PC-3 (cell line): ENCODE measurements around the gene TFEC. TPM values are rescaled to one million over a fixed set of nuclear protein-coding genes. Genes with fewer than 3 reads are reported as not detected.

Experiments
- ATAC-seq: fragments of 200-7000 bp; cut with Tn5 transposase; 2 replicates; pipeline ENCODE4 v1.9.1; 2020; ENCODE audit warnings: mild to moderate bottlenecking, moderate library complexity
- BruUV-seq: library from RNA; stranded (reverse); fragments of 400-500 nt; replicated peaks from 2 replicates; lab custom pipeline; 2021; lab: Mats Ljungman, UMichigan
- CTCF ChIA-PET: fragments of 300-600 bp; sonication (Branson Sonifier 250); formaldehyde crosslinking; loops from one replicate; lab custom pipeline; 2022; ENCODE audit warnings: antibody characterized with exemption; lab: Charles Lee
- POLR2A ChIA-PET: fragments of 300-600 bp; sonication (Branson Sonifier 250); formaldehyde crosslinking; loops from one replicate; lab custom pipeline; 2022; ENCODE audit warnings: antibody characterized with exemption; ENCODE audit not compliant: unreplicated experiment; lab: Charles Lee
- DNase-seq: peaks from one replicate; pipeline ENCODE4 v3.0.0-alpha.2; 2015
- H2AFZ ChIP-seq: fragments of 300-600 bp; sonication (generic); 2 replicates; pipeline ENCODE4 v1.6.0; 2016; ENCODE audit warnings: antibody characterized with exemption, low read length
- H3F3A ChIP-seq: fragments of 300-600 bp; sonication (generic); one replicate; pipeline ENCODE4 v1.6.0; 2017; ENCODE audit warnings: antibody characterized with exemption, low read length, control low read depth, mild to moderate bottlenecking; ENCODE audit not compliant: unreplicated experiment
- H3K27ac ChIP-seq: fragments of 300-600 bp; sonication (generic); 2 replicates; pipeline ENCODE4 v1.5.1; 2016; ENCODE audit warnings: mild to moderate bottlenecking, low read length
- H3K27me3 ChIP-seq: fragments of 300-600 bp; sonication (generic); 2 replicates; pipeline ENCODE4 v1.6.1; 2016; ENCODE audit warnings: low read length, mixed read lengths
- H3K36me3 ChIP-seq: fragments of 300-600 bp; sonication (generic); 2 replicates; pipeline ENCODE4 v1.6.1; 2016; ENCODE audit warnings: low read depth, mixed run types, low read length, mixed read lengths
- H3K4me1 ChIP-seq: fragments of 300-600 bp; sonication (generic); 2 replicates; pipeline ENCODE4 v1.5.1; 2016; ENCODE audit warnings: low read length; ENCODE audit not compliant: insufficient read depth
- H3K4me2 ChIP-seq: fragments of 300-600 bp; sonication (generic); 2 replicates; pipeline ENCODE4 v1.6.0; 2016; ENCODE audit warnings: low read length
- H3K4me3 ChIP-seq: fragments of 300-600 bp; sonication (generic); 2 replicates; pipeline ENCODE4 v1.5.1; 2016; ENCODE audit warnings: mild to moderate bottlenecking, low read length, mixed read lengths
- H3K79me2 ChIP-seq: fragments of 300-600 bp; sonication (generic); 2 replicates; pipeline ENCODE4 v1.6.1; 2017; ENCODE audit warnings: low read length, mixed read lengths
- H3K9ac ChIP-seq: fragments of 300-600 bp; sonication (generic); 2 replicates; pipeline ENCODE4 v1.6.0; 2016; ENCODE audit warnings: mild to moderate bottlenecking, low read length
- H3K9me2 ChIP-seq: fragments of 300-600 bp; sonication (generic); replicated peaks from 2 replicates; pipeline ENCODE4 v1.6.1; 2016; ENCODE audit warnings: mixed run types, low read length, mixed read lengths
- H3K9me3 ChIP-seq: fragments of 300-600 bp; sonication (generic); 2 replicates; pipeline ENCODE4 v1.6.1; 2016; ENCODE audit warnings: low read length, mixed read lengths
- H4K20me1 ChIP-seq: fragments of 300-600 bp; sonication (generic); 2 replicates; pipeline ENCODE4 v1.6.1; 2016; ENCODE audit warnings: low read length, mixed read lengths
- EZH2 ChIP-seq: fragments of 300-600 bp; sonication (generic); IDR thresholded peaks from one replicate; pipeline ENCODE4 v1.6.1; 2017; ENCODE audit warnings: antibody characterized with exemption, mild to moderate bottlenecking, low read length; ENCODE audit not compliant: unreplicated experiment
- EZH2phosphoT487 ChIP-seq: fragments of 300-600 bp; sonication (generic); IDR thresholded peaks from 2 replicates; pipeline ENCODE4 v1.6.1; 2018; ENCODE audit warnings: mild to moderate bottlenecking, antibody characterized with exemption, low read length, borderline replicate concordance
- intact Hi-C: fragments of 100-400 bp; cut with micrococcal nuclease; formaldehyde crosslinking; loops from 2 replicates; pipeline ENCODE4 v1.9.0; 2023
- total RNA-seq: library from RNA; depleted of rRNA; stranded (reverse); fragments of >200 nt; gene quantifications from 2 replicates; pipeline ENCODE4 v1.2.3, GENCODE V29; 2014
- TF ChIP-seq, protein P1 (sequence below): fragments of 300-600 bp; sonication (generic); conservative IDR thresholded peaks from 2 replicates; pipeline ENCODE4 v1.5.1; 2017; ENCODE audit warnings: antibody characterized with exemption, low read depth, mild to moderate bottlenecking, low read length

Gene TFEC
- total RNA-seq, 1 experiment from 2014 or later: 0.15 TPM

DNA sequence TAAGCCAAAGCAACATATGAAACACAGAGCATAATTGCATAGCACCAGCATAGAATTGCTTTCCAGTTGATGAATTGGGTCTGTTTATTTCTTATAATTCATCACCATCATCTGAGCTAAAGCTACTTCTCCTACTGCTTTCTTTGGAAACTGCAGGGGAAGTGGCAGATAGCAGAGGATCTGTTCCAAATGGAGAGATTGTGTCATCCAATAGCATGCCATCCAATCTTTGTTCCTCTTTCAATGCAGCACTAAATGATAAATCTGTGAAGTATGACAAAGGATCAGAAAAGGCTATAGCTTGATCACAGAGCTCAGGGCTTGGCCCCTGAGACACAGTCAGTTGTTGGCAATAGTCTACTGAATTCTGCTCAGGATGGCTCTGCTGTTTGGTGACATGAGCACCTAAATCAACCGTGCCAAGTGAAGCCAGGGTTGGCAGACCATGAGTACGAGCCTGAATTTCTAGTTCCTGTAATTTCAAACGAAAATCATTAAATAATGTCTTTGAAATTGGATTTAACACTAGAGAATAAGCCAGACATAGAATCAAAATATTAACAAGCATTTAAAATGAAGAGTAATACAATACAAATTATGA, 90.0 kb downstream of the TFEC start:
- intact Hi-C loops: no loop called here
- Histone ChIP-seq H3K36me3 (no peaks in the 10 kb centered on the region), H3K4me1 (no peaks in the 10 kb centered on the region), H3K79me2 (no peaks in the 10 kb centered on the region), H3K9ac (no peak overlapping the region), H3K4me2 (no peak overlapping the region), H3K27me3 (peaks cover 24% of the 10 kb centered on the region; the same call in 1 of the 2 replicates), H3K27ac (no peak overlapping the region), H3K9me3 (no peaks in the 10 kb centered on the region), H3F3A (no peaks in the 10 kb centered on the region), H2AFZ (no peak overlapping the region), H3K4me3 (no peak overlapping the region), H4K20me1 (no peaks in the 10 kb centered on the region), H3K9me2 (no peaks in the 10 kb centered on the region)
- POLR2A ChIA-PET: no interaction called here
- no peak for DNase-seq
- no peak for ATAC-seq
- CTCF ChIA-PET: interaction anchor here (0.6 to 0.8 kb wide), 2 partner anchors 239 to 240 kb away, joined by 3 to 5 read pairs; no protein-coding TSS in a partner anchor
- no TSS peak for BruUV-seq
- TF ChIP-seq EZH2phosphoT487 (no peak), EZH2 (no peak)
- TF ChIP-seq, protein P1, sequence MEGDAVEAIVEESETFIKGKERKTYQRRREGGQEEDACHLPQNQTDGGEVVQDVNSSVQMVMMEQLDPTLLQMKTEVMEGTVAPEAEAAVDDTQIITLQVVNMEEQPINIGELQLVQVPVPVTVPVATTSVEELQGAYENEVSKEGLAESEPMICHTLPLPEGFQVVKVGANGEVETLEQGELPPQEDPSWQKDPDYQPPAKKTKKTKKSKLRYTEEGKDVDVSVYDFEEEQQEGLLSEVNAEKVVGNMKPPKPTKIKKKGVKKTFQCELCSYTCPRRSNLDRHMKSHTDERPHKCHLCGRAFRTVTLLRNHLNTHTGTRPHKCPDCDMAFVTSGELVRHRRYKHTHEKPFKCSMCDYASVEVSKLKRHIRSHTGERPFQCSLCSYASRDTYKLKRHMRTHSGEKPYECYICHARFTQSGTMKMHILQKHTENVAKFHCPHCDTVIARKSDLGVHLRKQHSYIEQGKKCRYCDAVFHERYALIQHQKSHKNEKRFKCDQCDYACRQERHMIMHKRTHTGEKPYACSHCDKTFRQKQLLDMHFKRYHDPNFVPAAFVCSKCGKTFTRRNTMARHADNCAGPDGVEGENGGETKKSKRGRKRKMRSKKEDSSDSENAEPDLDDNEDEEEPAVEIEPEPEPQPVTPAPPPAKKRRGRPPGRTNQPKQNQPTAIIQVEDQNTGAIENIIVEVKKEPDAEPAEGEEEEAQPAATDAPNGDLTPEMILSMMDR: no peak

DNA sequence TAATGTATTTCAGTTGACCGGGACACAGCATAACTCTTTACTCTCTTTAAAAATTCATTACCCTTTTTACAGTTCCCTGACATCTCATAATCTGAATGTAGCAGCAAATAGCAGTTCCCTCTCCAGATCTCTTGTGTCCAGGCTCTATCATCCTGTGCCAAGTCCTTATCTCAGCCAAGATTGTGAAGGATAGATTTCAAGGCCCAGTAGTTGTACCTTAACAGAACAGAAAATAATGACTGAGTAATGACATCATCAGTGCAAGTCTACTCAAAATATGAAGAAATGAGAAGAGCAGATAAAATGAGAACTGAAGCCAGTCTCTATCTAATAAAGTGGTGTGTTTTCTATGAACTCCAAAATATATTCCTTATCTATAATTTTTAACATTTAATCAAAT, 92.6 kb downstream of the TFEC start:
- Histone ChIP-seq H3K27me3 (peaks cover 15% of the 10 kb centered on the region), H3F3A (no peaks in the 10 kb centered on the region), H3K79me2 (no peaks in the 10 kb centered on the region), H3K4me3 (no peak overlapping the region), H3K27ac (no peak overlapping the region), H3K9me2 (no peaks in the 10 kb centered on the region), H3K9ac (no peak overlapping the region), H2AFZ (no peak overlapping the region), H3K9me3 (no peaks in the 10 kb centered on the region), H3K4me1 (no peaks in the 10 kb centered on the region), H3K36me3 (no peaks in the 10 kb centered on the region), H3K4me2 (no peak overlapping the region), H4K20me1 (no peaks in the 10 kb centered on the region)
- intact Hi-C loops: no loop called here
- no peak for TF ChIP-seq EZH2phosphoT487
- TF ChIP-seq, protein P1: no peak
- no peak for TF ChIP-seq EZH2
- POLR2A ChIA-PET: no interaction called here
- BruUV-seq: no TSS peak
- DNase-seq (no peak), ATAC-seq (no peak)
- CTCF ChIA-PET: no interaction called here

DNA sequence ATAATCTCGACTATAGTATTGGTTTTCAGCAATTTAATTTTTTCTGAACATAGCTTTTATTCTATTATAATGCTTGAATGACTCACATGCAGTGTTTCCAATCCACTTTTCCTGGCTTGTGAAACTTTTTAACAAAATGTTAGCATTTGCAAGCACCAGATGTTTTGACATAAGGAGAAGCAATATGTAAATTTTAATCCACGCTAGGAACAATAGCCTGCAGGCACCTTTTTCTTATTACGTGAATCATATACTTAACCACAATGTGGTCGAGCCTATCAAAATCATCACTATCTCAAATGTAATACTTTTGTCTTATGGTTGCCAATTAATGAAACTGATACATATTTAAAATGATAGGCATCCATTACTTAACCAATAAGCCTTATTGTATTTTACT, 97.1 kb downstream of the TFEC start:
- POLR2A ChIA-PET: no interaction called here
- no peak overlapping the region for H3K27ac ChIP-seq
- no peak overlapping the region for H3K4me3 ChIP-seq
- H3K9ac ChIP-seq: no peak overlapping the region
- H3K9me3 ChIP-seq: no peaks in the 10 kb centered on the region
- H3K9me2 ChIP-seq: no peaks in the 10 kb centered on the region
- no peaks in the 10 kb centered on the region for H3K4me1 ChIP-seq
- ATAC-seq: no peak
- intact Hi-C loops: no loop called here
- H3K27me3 ChIP-seq: peaks cover 16% of the 10 kb centered on the region
- H3K36me3 ChIP-seq: no peaks in the 10 kb centered on the region
- no TSS peak for BruUV-seq
- CTCF ChIA-PET: no interaction called here
- no peak overlapping the region for H2AFZ ChIP-seq
- TF ChIP-seq, protein P1: no peak
- TF ChIP-seq EZH2 (no peak), EZH2phosphoT487 (no peak)
- H3K4me2 ChIP-seq: no peak overlapping the region
- DNase-seq: no peak
- no peaks in the 10 kb centered on the region for H3K79me2 ChIP-seq
- no peaks in the 10 kb centered on the region for H4K20me1 ChIP-seq
- no peaks in the 10 kb centered on the region for H3F3A ChIP-seq
